ENCODE results near the gene DDR2.
A peak's percentile ranks its signal among the peaks of the same experiment; 100 is the strongest.

The DDR2 gene

GRCh38 chr1:162660574-162660973, 28.3 kb downstream of the DDR2 start:
- Histone ChIP-seq H4K8ac (ENCODE audit: low read depth, low read length) (no peak overlapping the region), H2BK15ac (replicated peaks; ENCODE audit: low read depth) (no peak overlapping the region), H3K36me3 (ENCODE audit: control insufficient read depth, insufficient read depth, low read length) (no peaks in the 10 kb centered on the region), H3K27me3 (ENCODE audit: insufficient read depth, low read length, poor library complexity) (no peaks in the 10 kb centered on the region), H2BK120ac (ENCODE audit: low read depth, low read length) (no peak overlapping the region), H3K23ac (ENCODE audit: low read length) (no peak overlapping the region), H3K79me2 (ENCODE audit: control insufficient read depth, insufficient read depth, low read length) (no peaks in the 10 kb centered on the region), H3K4ac (ENCODE audit: low read depth, low read length) (no peak overlapping the region), H4K5ac (ENCODE audit: low read length) (no peak overlapping the region), H3K79me1 (ENCODE audit: low read length) (no peaks in the 10 kb centered on the region), H3K4me1 (ENCODE audit: control insufficient read depth, low read depth, low read length) (no peaks in the 10 kb centered on the region), H2BK5ac (ENCODE audit: low read length) (no peak overlapping the region), H3K18ac (ENCODE audit: low read length) (no peak overlapping the region), H3K56ac (ENCODE audit: low read length) (no peak overlapping the region), H3K27ac (ENCODE audit: low read depth, low read length) (no peak overlapping the region), H3K9ac (ENCODE audit: low read length) (no peak overlapping the region), H2AK5ac (ENCODE audit: low read length) (no peak overlapping the region), H3K4me3 (ENCODE audit: low read length) (no peak overlapping the region), H3K4me2 (ENCODE audit: low read length) (no peak overlapping the region)
- no peak for DNase-seq
- WGBS (ENCODE audit: extremely low coverage, insufficient coverage, low lambda C conversion rate) = no CpG with 5 or more reads among the region's 2 CpGs

GRCh38 chr1:162661336-162661735, 29.1 kb downstream of the DDR2 start:
- H2BK5ac ChIP-seq (ENCODE audit: low read length) = no peak overlapping the region
- H4K5ac ChIP-seq (ENCODE audit: low read length) = no peak overlapping the region
- H3K56ac ChIP-seq (ENCODE audit: low read length) = no peak overlapping the region
- no CpG with 5 or more reads among the region's 4 CpGs for WGBS (ENCODE audit: extremely low coverage, insufficient coverage, low lambda C conversion rate)
- no peak overlapping the region for H3K23ac ChIP-seq (ENCODE audit: low read length)
- DNase-seq = no peak
- H3K4me3 ChIP-seq (ENCODE audit: low read length) = no peak overlapping the region
- H3K27me3 ChIP-seq (ENCODE audit: insufficient read depth, low read length, poor library complexity) = no peaks in the 10 kb centered on the region
- no peaks in the 10 kb centered on the region for H3K36me3 ChIP-seq (ENCODE audit: control insufficient read depth, insufficient read depth, low read length)
- H2BK120ac ChIP-seq (ENCODE audit: low read depth, low read length) = no peak overlapping the region
- no peak overlapping the region for H3K9ac ChIP-seq (ENCODE audit: low read length)
- no peak overlapping the region for H3K4me2 ChIP-seq (ENCODE audit: low read length)
- no peak overlapping the region for H2BK15ac ChIP-seq (replicated peaks; ENCODE audit: low read depth)
- no peak overlapping the region for H3K18ac ChIP-seq (ENCODE audit: low read length)
- H4K8ac ChIP-seq (ENCODE audit: low read depth, low read length) = no peak overlapping the region
- no peak overlapping the region for H3K4ac ChIP-seq (ENCODE audit: low read depth, low read length)
- H3K79me2 ChIP-seq (ENCODE audit: control insufficient read depth, insufficient read depth, low read length) = no peaks in the 10 kb centered on the region
- H2AK5ac ChIP-seq (ENCODE audit: low read length) = no peak overlapping the region
- H3K4me1 ChIP-seq (ENCODE audit: control insufficient read depth, low read depth, low read length) = no peaks in the 10 kb centered on the region
- no peak overlapping the region for H3K27ac ChIP-seq (ENCODE audit: low read depth, low read length)
- no peaks in the 10 kb centered on the region for H3K79me1 ChIP-seq (ENCODE audit: low read length)

- no peak overlapping the region for H2BK120ac ChIP-seq (ENCODE audit: low read depth, low read length)
- no peaks in the 10 kb centered on the region for H3K27me3 ChIP-seq (ENCODE audit: insufficient read depth, low read length, poor library complexity)
- no peak overlapping the region for H4K5ac ChIP-seq (ENCODE audit: low read length)
- no peaks in the 10 kb centered on the region for H3K79me2 ChIP-seq (ENCODE audit: control insufficient read depth, insufficient read depth, low read length)
- H3K23ac ChIP-seq (ENCODE audit: low read length) = no peak overlapping the region
- no peak for DNase-seq
- H3K4ac ChIP-seq (ENCODE audit: low read depth, low read length) = no peak overlapping the region
- no peak overlapping the region for H4K8ac ChIP-seq (ENCODE audit: low read depth, low read length)
- H3K9ac ChIP-seq (ENCODE audit: low read length) = no peak overlapping the region
- no peaks in the 10 kb centered on the region for H3K79me1 ChIP-seq (ENCODE audit: low read length)
- H3K36me3 ChIP-seq (ENCODE audit: control insufficient read depth, insufficient read depth, low read length) = no peaks in the 10 kb centered on the region
- no peaks in the 10 kb centered on the region for H3K4me1 ChIP-seq (ENCODE audit: control insufficient read depth, low read depth, low read length)
- H3K27ac ChIP-seq (ENCODE audit: low read depth, low read length) = no peak overlapping the region
- no peak overlapping the region for H2AK5ac ChIP-seq (ENCODE audit: low read length)
- no peak overlapping the region for H3K56ac ChIP-seq (ENCODE audit: low read length)
- H3K18ac ChIP-seq (ENCODE audit: low read length) = no peak overlapping the region
- H2BK15ac ChIP-seq (replicated peaks; ENCODE audit: low read depth) = no peak overlapping the region
- no peak overlapping the region for H3K4me2 ChIP-seq (ENCODE audit: low read length)
- H3K4me3 ChIP-seq (ENCODE audit: low read length) = no peak overlapping the region
- H2BK5ac ChIP-seq (ENCODE audit: low read length) = no peak overlapping the region
Measured at GRCh38 chr1:162662013-162662412, 29.7 kb downstream of the DDR2 start.

- Histone ChIP-seq H4K8ac (ENCODE audit: low read depth, low read length) (no peak overlapping the region), H3K79me1 (ENCODE audit: low read length) (no peaks in the 10 kb centered on the region), H3K79me2 (ENCODE audit: control insufficient read depth, insufficient read depth, low read length) (no peaks in the 10 kb centered on the region), H3K56ac (ENCODE audit: low read length) (no peak overlapping the region), H3K4me2 (ENCODE audit: low read length) (no peak overlapping the region), H3K23ac (ENCODE audit: low read length) (no peak overlapping the region), H3K4me3 (ENCODE audit: low read length) (no peak overlapping the region), H3K27me3 (ENCODE audit: insufficient read depth, low read length, poor library complexity) (no peaks in the 10 kb centered on the region), H3K4me1 (ENCODE audit: control insufficient read depth, low read depth, low read length) (no peaks in the 10 kb centered on the region), H3K4ac (ENCODE audit: low read depth, low read length) (no peak overlapping the region), H2BK15ac (replicated peaks; ENCODE audit: low read depth) (no peak overlapping the region), H2BK120ac (ENCODE audit: low read depth, low read length) (no peak overlapping the region), H3K9ac (ENCODE audit: low read length) (no peak overlapping the region), H3K36me3 (ENCODE audit: control insufficient read depth, insufficient read depth, low read length) (no peaks in the 10 kb centered on the region), H3K27ac (ENCODE audit: low read depth, low read length) (no peak overlapping the region), H2AK5ac (ENCODE audit: low read length) (no peak overlapping the region), H2BK5ac (ENCODE audit: low read length) (no peak overlapping the region), H4K5ac (ENCODE audit: low read length) (no peak overlapping the region), H3K18ac (ENCODE audit: low read length) (no peak overlapping the region)
- no peak for DNase-seq
Measured at GRCh38 chr1:162663086-162663485, 30.8 kb downstream of the DDR2 start.

- no peaks in the 10 kb centered on the region for H3K36me3 ChIP-seq (ENCODE audit: control insufficient read depth, insufficient read depth, low read length)
- H3K4me2 ChIP-seq (ENCODE audit: low read length) = no peak overlapping the region
- WGBS (ENCODE audit: extremely low coverage, insufficient coverage, low lambda C conversion rate) = no CpG with 5 or more reads among the region's 8 CpGs
- no peaks in the 10 kb centered on the region for H3K79me1 ChIP-seq (ENCODE audit: low read length)
- H2BK5ac ChIP-seq (ENCODE audit: low read length) = no peak overlapping the region
- H3K27ac ChIP-seq (ENCODE audit: low read depth, low read length) = no peak overlapping the region
- H3K18ac ChIP-seq (ENCODE audit: low read length) = no peak overlapping the region
- H3K27me3 ChIP-seq (ENCODE audit: insufficient read depth, low read length, poor library complexity) = no peaks in the 10 kb centered on the region
- DNase-seq = peak; percentile 65
- no peak overlapping the region for H3K56ac ChIP-seq (ENCODE audit: low read length)
- no peak overlapping the region for H2BK15ac ChIP-seq (replicated peaks; ENCODE audit: low read depth)
- no peak overlapping the region for H2AK5ac ChIP-seq (ENCODE audit: low read length)
- H3K9ac ChIP-seq (ENCODE audit: low read length) = no peak overlapping the region
- H4K8ac ChIP-seq (ENCODE audit: low read depth, low read length) = no peak overlapping the region
- no peak overlapping the region for H2BK120ac ChIP-seq (ENCODE audit: low read depth, low read length)
- no peaks in the 10 kb centered on the region for H3K4me1 ChIP-seq (ENCODE audit: control insufficient read depth, low read depth, low read length)
- no peak overlapping the region for H3K4me3 ChIP-seq (ENCODE audit: low read length)
- no peak overlapping the region for H4K5ac ChIP-seq (ENCODE audit: low read length)
- no peak overlapping the region for H3K23ac ChIP-seq (ENCODE audit: low read length)
- H3K4ac ChIP-seq (ENCODE audit: low read depth, low read length) = no peak overlapping the region
- no peaks in the 10 kb centered on the region for H3K79me2 ChIP-seq (ENCODE audit: control insufficient read depth, insufficient read depth, low read length)
Measured at GRCh38 chr1:162663589-162664106, 31.4 kb downstream of the DDR2 start.

- Histone ChIP-seq H2BK120ac (ENCODE audit: low read depth, low read length) (no peak overlapping the region), H3K18ac (ENCODE audit: low read length) (no peak overlapping the region), H2BK5ac (ENCODE audit: low read length) (no peak overlapping the region), H3K27me3 (ENCODE audit: insufficient read depth, low read length, poor library complexity) (no peaks in the 10 kb centered on the region), H2AK5ac (ENCODE audit: low read length) (no peak overlapping the region), H3K4me3 (ENCODE audit: low read length) (no peak overlapping the region), H4K5ac (ENCODE audit: low read length) (no peak overlapping the region), H3K23ac (ENCODE audit: low read length) (no peak overlapping the region), H3K4me2 (ENCODE audit: low read length) (no peak overlapping the region), H3K4ac (ENCODE audit: low read depth, low read length) (no peak overlapping the region), H3K9ac (ENCODE audit: low read length) (no peak overlapping the region), H2BK15ac (replicated peaks; ENCODE audit: low read depth) (no peak overlapping the region), H3K79me2 (ENCODE audit: control insufficient read depth, insufficient read depth, low read length) (no peaks in the 10 kb centered on the region), H3K56ac (ENCODE audit: low read length) (no peak overlapping the region), H4K8ac (ENCODE audit: low read depth, low read length) (no peak overlapping the region), H3K27ac (ENCODE audit: low read depth, low read length) (no peak overlapping the region), H3K79me1 (ENCODE audit: low read length) (no peaks in the 10 kb centered on the region), H3K4me1 (ENCODE audit: control insufficient read depth, low read depth, low read length) (no peaks in the 10 kb centered on the region), H3K36me3 (ENCODE audit: control insufficient read depth, insufficient read depth, low read length) (no peaks in the 10 kb centered on the region)
- WGBS (ENCODE audit: extremely low coverage, insufficient coverage, low lambda C conversion rate) = no CpG with 5 or more reads among the region's 5 CpGs
- no peak for DNase-seq
Measured at GRCh38 chr1:162666006-162666645, 33.9 kb downstream of the DDR2 start.

All from mesendoderm (in vitro differentiated cells).